Panc1 (cell line): ENCODE data around the gene CTNNA1. TPM values are rescaled to one million over a fixed set of nuclear protein-coding genes. Genes with fewer than 3 reads are reported as not detected.

ENCODE experiments used
- ATAC-seq: fragments of 200-7000 bp; cut with Tn5 transposase; 2 replicates; pipeline ENCODE4 v1.9.1; 2020; ENCODE audit warnings: mild to moderate bottlenecking, moderate library complexity
- BruUV-seq: library from RNA; stranded (reverse); fragments of 400-500 nt; replicated peaks from 2 replicates; lab custom pipeline; 2021; lab: Mats Ljungman, UMichigan
- CTCF ChIA-PET: fragments of 300-600 bp; sonication (Branson Sonifier 250); formaldehyde crosslinking; loops from one replicate; lab custom pipeline; 2022; ENCODE audit warnings: antibody characterized with exemption; lab: Charles Lee
- POLR2A ChIA-PET: fragments of 300-600 bp; sonication (Branson Sonifier 250); formaldehyde crosslinking; loops from one replicate; lab custom pipeline; 2022; ENCODE audit warnings: antibody characterized with exemption; lab: Charles Lee
- DNase-seq: peaks from one replicate; pipeline ENCODE4 v3.0.0-alpha.2; 2010; ENCODE audit warnings: low read depth, low spot score
- H3K27ac ChIP-seq: 2 replicates; pipeline ENCODE4 v1.5.1; 2011; ENCODE audit warnings: mild to moderate bottlenecking, low read length, inconsistent platforms
- H3K27me3 ChIP-seq: fragments of 200-500 bp; sonication (Bioruptor generic); 2 replicates; pipeline ENCODE4 v1.6.0; 2014; ENCODE audit warnings: low read length, inconsistent platforms; ENCODE audit not compliant: control insufficient read depth, insufficient read depth
- H3K36me3 ChIP-seq: fragments of 200-500 bp; sonication (Bioruptor generic); 2 replicates; pipeline ENCODE4 v1.5.1; 2014; ENCODE audit warnings: inconsistent platforms, mild to moderate bottlenecking, low read length, moderate library complexity; ENCODE audit not compliant: control insufficient read depth, insufficient read depth
- H3K4me1 ChIP-seq: 2 replicates; pipeline ENCODE4 v1.5.1; 2011; ENCODE audit warnings: inconsistent platforms, mild to moderate bottlenecking, low read length, moderate library complexity; ENCODE audit not compliant: control insufficient read depth, insufficient read depth
- H3K4me3 ChIP-seq, 2 experiments: 2 replicates each; pipeline ENCODE4 v1.5.1; 2011 to 2012; ENCODE audit warnings: low read depth in 2 of 2, low read length in 2 of 2, mild to moderate bottlenecking in 2 of 2, inconsistent platforms in 1 of 2, moderate library complexity in 1 of 2
- H3K9me3 ChIP-seq: fragments of 200-500 bp; sonication (Bioruptor generic); 2 replicates; pipeline ENCODE4 v1.5.1; 2014; ENCODE audit warnings: low read depth, mild to moderate bottlenecking, inconsistent platforms, low read length, moderate library complexity; ENCODE audit not compliant: control insufficient read depth, insufficient read depth
- CTCF ChIP-seq: fragments of 450-650 bp; IDR thresholded peaks from 2 replicates; pipeline ENCODE4 v1.5.1; 2017; ENCODE audit warnings: mild to moderate bottlenecking
- POLR2AphosphoS5 ChIP-seq: IDR thresholded peaks from 2 replicates; pipeline ENCODE4 v1.6.1; 2012; ENCODE audit warnings: mild to moderate bottlenecking, low read depth, low read length, moderate library complexity
- REST ChIP-seq, 2 experiments: IDR thresholded peaks; 2 replicates each; pipeline ENCODE4 v1.6.1; 2011 to 2012; ENCODE audit warnings: low read depth in 2 of 2, control low read depth in 1 of 2, low read length in 1 of 2, mild to moderate bottlenecking in 1 of 2, moderate library complexity in 1 of 2; ENCODE audit not compliant: insufficient read depth in 1 of 2
- SIN3A ChIP-seq: IDR thresholded peaks from 2 replicates; pipeline ENCODE4 v1.6.1; 2012; ENCODE audit warnings: low read depth, mild to moderate bottlenecking, low read length, moderate library complexity, borderline replicate concordance; ENCODE audit not compliant: insufficient read depth
- TCF7L2 ChIP-seq: IDR thresholded peaks from 2 replicates; pipeline ENCODE4 v1.6.1; 2011; ENCODE audit warnings: mild to moderate bottlenecking, low read depth, low read length, inconsistent platforms
- in situ Hi-C: cut with HindIII; loops from 2 replicates; pipeline ENCODE4 v1.10.0; 2016; ENCODE audit warnings: low sequenced_read_pairs, low pct_unique_long_range_greater_than_20kb
- intact Hi-C: fragments of 100-400 bp; cut with micrococcal nuclease; formaldehyde crosslinking; loops from one replicate; pipeline ENCODE4 v1.10.0; 2022; ENCODE audit not compliant: unreplicated experiment
- total RNA-seq: library from RNA; stranded (reverse); gene quantifications from one replicate; pipeline ENCODE4 v1.2.1, GENCODE V29; 2021; ENCODE audit not compliant: unreplicated experiment

Gene CTNNA1
- total RNA-seq, 1 experiment from 2014 or later: 298 TPM

- BruUV-seq: TSS peak; percentile 3
- H3K4me1 ChIP-seq: peaks cover 10% of the 10 kb centered on the region; the same call in 1 of the 2 replicates
- H3K27me3 ChIP-seq: no peaks in the 10 kb centered on the region
- no peak for ATAC-seq
- H3K36me3 ChIP-seq: no peaks in the 10 kb centered on the region
- no peaks in the 10 kb centered on the region for H3K9me3 ChIP-seq
- no peak overlapping the region for H3K27ac ChIP-seq
- in situ Hi-C loops (no loop called here), intact Hi-C loops (no loop called here)
- POLR2A ChIA-PET: no interaction called here
- H3K4me3 ChIP-seq: no peak overlapping the region
- no peak for TF ChIP-seq POLR2AphosphoS5
- TF ChIP-seq REST (IDR thresholded peaks at IDR 0.05; ENCODE audit: insufficient read depth in 1 of 2, low read depth in 2 of 2, low read length in 1 of 2): no peak
- no peak for TF ChIP-seq TCF7L2
- TF ChIP-seq SIN3A: no peak
- no peak for TF ChIP-seq CTCF
- no peak for DNase-seq
- CTCF ChIA-PET: no interaction called here
Observed at GRCh38 chr5:138843316-138844124, 90.3 kb downstream of the CTNNA1 start.

- H3K4me3 ChIP-seq: no peak overlapping the region
- peaks cover 10% of the 10 kb centered on the region; the same call in 1 of the 2 replicates for H3K4me1 ChIP-seq
- ChIA-PET POLR2A (no interaction called here), CTCF (no interaction called here)
- H3K27ac ChIP-seq: no peak overlapping the region
- ATAC-seq (no peak), DNase-seq (no peak)
- H3K9me3 ChIP-seq: no peaks in the 10 kb centered on the region
- TF ChIP-seq TCF7L2 (no peak), REST (IDR thresholded peaks at IDR 0.05; ENCODE audit: insufficient read depth in 1 of 2, low read depth in 2 of 2, low read length in 1 of 2) (no peak), SIN3A (no peak), POLR2AphosphoS5 (no peak), CTCF (no peak)
- intact Hi-C loops (no loop called here), in situ Hi-C loops (no loop called here)
- H3K27me3 ChIP-seq: no peaks in the 10 kb centered on the region
- H3K36me3 ChIP-seq: no peaks in the 10 kb centered on the region
- BruUV-seq: no TSS peak
Observed at GRCh38 chr5:138844125-138844461, 90.9 kb downstream of the CTNNA1 start.
